CD14-positive monocyte (primary cell): ENCODE results near the gene SYCP3. TPM values are rescaled to one million over a fixed set of nuclear protein-coding genes. Genes with fewer than 3 reads are reported as not detected.

ENCODE experiments used
- DNase-seq, 3 donors: peaks; one replicate each; pipeline ENCODE4 v3.0.0-alpha.2; 2011 to 2022
- H2AFZ ChIP-seq: 2 replicates; pipeline ENCODE4 v1.6.0; 2012; ENCODE audit warnings: mild to moderate bottlenecking, low read depth, low read length, inconsistent platforms; ENCODE audit not compliant: insufficient read depth, poor library complexity, severe bottlenecking
- H3K27ac ChIP-seq, 2 donors: 1 replicate in 1 of 2; 2 replicates in 1 of 2; pipeline ENCODE4 v1.5.1; 2012 to 2013; ENCODE audit warnings: low read length in 2 of 2, control low read depth in 1 of 2, inconsistent platforms in 1 of 2, low read depth in 1 of 2, mild to moderate bottlenecking in 1 of 2
- H3K27me3 ChIP-seq, 2 donors: one replicate each; pipeline versions ENCODE4 v1.6.0 to v1.6.1; 2011 to 2013; ENCODE audit warnings: low read length in 2 of 2; ENCODE audit not compliant: control insufficient read depth in 2 of 2, insufficient read depth in 2 of 2
- H3K36me3 ChIP-seq, 2 donors: replicated peaks in 1 of 2; 1 replicate in 1 of 2; 2 replicates in 1 of 2; pipeline versions ENCODE4 v1.5.1 to v1.6.1; 2012 to 2013; ENCODE audit warnings: low read length in 2 of 2, control low read depth in 1 of 2, inconsistent platforms in 1 of 2, mild to moderate bottlenecking in 1 of 2; ENCODE audit not compliant: insufficient read depth in 2 of 2, control insufficient read depth in 1 of 2
- H3K4me1 ChIP-seq, 2 donors: 1 replicate in 1 of 2; 2 replicates in 1 of 2; pipeline versions ENCODE4 v1.5.1 to v1.6.1; 2012 to 2013; ENCODE audit warnings: low read length in 2 of 2, control low read depth in 1 of 2, inconsistent platforms in 1 of 2, mild to moderate bottlenecking in 1 of 2, moderate library complexity in 1 of 2; ENCODE audit not compliant: insufficient read depth in 2 of 2, control insufficient read depth in 1 of 2
- H3K4me2 ChIP-seq: replicated peaks from 2 replicates; pipeline ENCODE3; 2012; ENCODE audit warnings: low read length, moderate library complexity, mild to moderate bottlenecking; ENCODE audit not compliant: poor library complexity, severe bottlenecking; ENCODE audit errors: extremely low read depth
- H3K4me3 ChIP-seq, 3 experiments: fragments of 200-600 bp in 1 of 3; sonication (generic) in 1 of 3; replicated peaks in 1 of 3; 1 replicate in 2 of 3; 2 replicates in 1 of 3; pipeline ENCODE4 v1.5.1; 2011 to 2013; ENCODE audit warnings: low read length in 3 of 3, mild to moderate bottlenecking in 3 of 3, control low read depth in 2 of 3, low read depth in 2 of 3, inconsistent platforms in 1 of 3, moderate library complexity in 1 of 3
- H3K79me2 ChIP-seq: 2 replicates; pipeline ENCODE4 v1.6.0; 2012; ENCODE audit warnings: mild to moderate bottlenecking, control low read depth, inconsistent platforms, low read length, moderate library complexity; ENCODE audit not compliant: insufficient read depth
- H3K9ac ChIP-seq: 2 replicates; pipeline ENCODE4 v1.6.0; 2017; ENCODE audit warnings: low read length, mild to moderate bottlenecking; ENCODE audit not compliant: insufficient read depth, poor library complexity, severe bottlenecking
- H3K9me3 ChIP-seq, 2 donors: replicated peaks in 1 of 2; 1 replicate in 1 of 2; 2 replicates in 1 of 2; pipeline versions ENCODE4 v1.5.1 to v1.6.1; 2012 to 2013; ENCODE audit warnings: low read length in 2 of 2, control low read depth in 1 of 2; ENCODE audit not compliant: control insufficient read depth in 1 of 2, insufficient read depth in 1 of 2
- H4K20me1 ChIP-seq: 2 replicates; pipeline ENCODE4 v1.6.0; 2012; ENCODE audit warnings: mild to moderate bottlenecking, low read length, control low read depth, moderate library complexity; ENCODE audit not compliant: insufficient read depth
- H3K27ac Mint-ChIP-seq, 7 donors: one replicate each; pipeline ENCODE4 v1.8.0; 2020; ENCODE audit warnings: mild to moderate bottlenecking in 7 of 7, mixed read lengths in 7 of 7, moderate library complexity in 6 of 7, inconsistent platforms in 2 of 7
- H3K27me3 Mint-ChIP-seq, 3 donors: one replicate each; pipeline ENCODE4 v1.8.0; 2021 to 2022; ENCODE audit warnings: low read depth in 3 of 3, mild to moderate bottlenecking in 3 of 3, mixed read lengths in 3 of 3, moderate library complexity in 3 of 3, inconsistent platforms in 1 of 3
- H3K36me3 Mint-ChIP-seq, 2 donors: one replicate each; pipeline ENCODE4 v1.8.0; 2020; ENCODE audit warnings: mixed read lengths in 2 of 2, inconsistent platforms in 1 of 2, mild to moderate bottlenecking in 1 of 2
- H3K4me1 Mint-ChIP-seq: one replicate; pipeline ENCODE4 v1.8.0; 2020; ENCODE audit warnings: mild to moderate bottlenecking, mixed read lengths
- H3K4me3 Mint-ChIP-seq, 2 donors: one replicate each; pipeline ENCODE4 v1.8.0; 2020; ENCODE audit warnings: mild to moderate bottlenecking in 2 of 2, mixed read lengths in 2 of 2, moderate library complexity in 1 of 2
- H3K9me3 Mint-ChIP-seq, 7 donors: one replicate each; pipeline ENCODE4 v1.8.0; 2020 to 2022; ENCODE audit warnings: mixed read lengths in 7 of 7, mild to moderate bottlenecking in 6 of 7, moderate library complexity in 6 of 7, inconsistent platforms in 2 of 7
- WGBS: methylation state at CpG from one replicate; pipeline ENCODE4 v1.1.5; 2013; ENCODE audit warnings: missing lambda C conversion rate; ENCODE audit not compliant: insufficient coverage; 5-methylcytosine and 5-hydroxymethylcytosine counted together
- intact Hi-C, 2 donors: fragments of 100-400 bp; cut with micrococcal nuclease; formaldehyde crosslinking; loops; one replicate each; pipeline versions ENCODE4 v1.15.0 to v1.15.1; 2023
- polyA plus RNA-seq, 3 donors: library from polyadenylated mRNA; depleted of rRNA in 1 of 3; unstranded in 2 of 3; stranded (reverse) in 1 of 3; fragments of 300-500 nt in 2 of 3; fragments of >200 nt in 1 of 3; fragmentation: Illumina TruSeq in 2 of 3; gene quantifications; 1 replicate in 2 of 3; 2 replicates in 1 of 3; pipeline ENCODE4 v1.2.3, GENCODE V29; 2012 to 2021
- TF ChIP-seq, protein P1 (sequence below): fragments of 200-600 bp; IDR thresholded peaks from one replicate; pipeline ENCODE4 v1.8.0; 2022; ENCODE audit warnings: antibody characterized with exemption, mild to moderate bottlenecking

SYCP3 gene
- polyA plus RNA-seq, 3 donors = 0.15 TPM; not detected in 2

DNA sequence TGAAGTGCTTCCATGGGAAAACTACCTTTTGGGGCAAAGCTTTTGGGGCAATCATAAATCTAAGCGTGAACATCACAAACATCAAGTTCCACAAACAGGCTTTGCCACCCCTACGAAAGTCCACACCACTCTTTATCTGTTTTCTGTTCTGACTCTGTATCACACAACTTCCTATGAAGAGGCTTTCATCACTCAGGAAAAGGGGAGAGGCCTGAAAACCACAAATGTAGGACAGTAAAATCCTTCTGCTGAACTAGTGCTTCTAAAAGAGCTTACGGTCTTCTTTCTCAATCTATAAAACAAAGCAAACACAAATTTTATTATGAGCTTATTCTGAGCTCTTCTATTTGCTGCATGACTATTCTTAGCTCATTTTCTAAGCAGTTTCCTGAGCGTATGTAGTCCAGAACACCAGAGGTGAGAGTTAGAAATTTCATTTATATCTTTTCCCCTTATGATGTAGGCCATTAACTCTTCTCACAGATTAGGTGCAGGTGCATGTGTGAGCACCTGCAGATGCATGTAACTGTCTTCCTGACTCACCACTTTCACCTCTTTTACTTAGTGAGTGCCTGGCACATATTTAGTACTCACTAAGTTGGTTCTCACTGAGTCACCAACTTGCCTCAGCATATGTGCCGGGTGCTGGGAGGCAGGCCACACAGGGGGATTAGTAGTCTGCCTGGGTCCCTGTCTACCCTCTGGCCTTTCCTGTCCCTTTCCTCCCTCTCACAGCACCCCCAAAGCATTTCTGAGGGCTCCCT, 32.9 kb upstream of the SYCP3 start:
- Histone ChIP-seq H3K4me3 (peak overlapping the region in 1 of 3 experiments; percentile 60), H3K9me3 (no peaks in the 10 kb centered on the region), H2AFZ (peak overlapping the region; percentile 57), H3K27ac (peak overlapping the region; percentile 73 to 84), H3K36me3 (peaks cover 23 to 45% of the 10 kb centered on the region in 2 donors), H3K9ac (peak overlapping the region; percentile 33), H3K27me3 (no peaks in the 10 kb centered on the region), H3K4me1 (peaks cover 37 to 44% of the 10 kb centered on the region in 2 donors), H3K79me2 (no peaks in the 10 kb centered on the region), H3K4me2 (peak overlapping the region; percentile 56), H4K20me1 (no peaks in the 10 kb centered on the region)
- intact Hi-C loops = loop anchor here in 1 of 2 donors (2.0 to 10.0 kb wide), 4 partner anchors 59 to 1773 kb away; partner anchors contain the start of genes ARL1 and GNPTAB
- H3K27me3 Mint-ChIP-seq = no peaks in the 10 kb centered on the region
- H3K27ac Mint-ChIP-seq = peak overlapping the region; percentile 78 to 92 (median 90)
- TF ChIP-seq, protein P1, sequence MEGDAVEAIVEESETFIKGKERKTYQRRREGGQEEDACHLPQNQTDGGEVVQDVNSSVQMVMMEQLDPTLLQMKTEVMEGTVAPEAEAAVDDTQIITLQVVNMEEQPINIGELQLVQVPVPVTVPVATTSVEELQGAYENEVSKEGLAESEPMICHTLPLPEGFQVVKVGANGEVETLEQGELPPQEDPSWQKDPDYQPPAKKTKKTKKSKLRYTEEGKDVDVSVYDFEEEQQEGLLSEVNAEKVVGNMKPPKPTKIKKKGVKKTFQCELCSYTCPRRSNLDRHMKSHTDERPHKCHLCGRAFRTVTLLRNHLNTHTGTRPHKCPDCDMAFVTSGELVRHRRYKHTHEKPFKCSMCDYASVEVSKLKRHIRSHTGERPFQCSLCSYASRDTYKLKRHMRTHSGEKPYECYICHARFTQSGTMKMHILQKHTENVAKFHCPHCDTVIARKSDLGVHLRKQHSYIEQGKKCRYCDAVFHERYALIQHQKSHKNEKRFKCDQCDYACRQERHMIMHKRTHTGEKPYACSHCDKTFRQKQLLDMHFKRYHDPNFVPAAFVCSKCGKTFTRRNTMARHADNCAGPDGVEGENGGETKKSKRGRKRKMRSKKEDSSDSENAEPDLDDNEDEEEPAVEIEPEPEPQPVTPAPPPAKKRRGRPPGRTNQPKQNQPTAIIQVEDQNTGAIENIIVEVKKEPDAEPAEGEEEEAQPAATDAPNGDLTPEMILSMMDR = no peak
- H3K4me1 Mint-ChIP-seq = peaks cover 47% of the 10 kb centered on the region
- DNase-seq = peak in 2 of 3 donors; percentile 30 to 49
- peaks cover 41 to 54% of the 10 kb centered on the region in 2 donors for H3K36me3 Mint-ChIP-seq
- 6% methylated on average over 2 of the region's 5 CpGs for WGBS
- no peaks in the 10 kb centered on the region for H3K9me3 Mint-ChIP-seq
- H3K4me3 Mint-ChIP-seq = peak overlapping the region; percentile 63 to 80

DNA sequence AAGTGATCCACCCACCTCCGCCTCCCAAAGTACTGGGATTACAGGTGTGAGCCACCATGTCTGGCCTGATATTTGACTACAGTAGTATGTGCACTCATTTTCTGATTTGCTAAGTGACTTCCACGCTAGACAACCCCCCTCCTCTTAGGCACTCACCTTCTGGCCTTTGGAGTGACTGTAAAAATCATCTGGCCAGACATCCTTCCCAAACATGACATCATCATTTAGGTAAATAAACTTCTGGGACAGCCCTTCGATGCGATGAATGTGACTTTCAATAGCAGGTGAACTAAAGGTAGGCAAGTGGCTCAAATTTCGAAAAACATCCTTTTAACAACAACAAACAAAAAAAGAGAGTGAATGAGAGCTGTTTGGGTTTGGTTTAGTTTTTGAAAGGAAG, 30.6 kb upstream of the SYCP3 start:
- Histone ChIP-seq H3K4me2 (no peak overlapping the region), H4K20me1 (no peaks in the 10 kb centered on the region), H2AFZ (no peak overlapping the region), H3K9me3 (no peaks in the 10 kb centered on the region), H3K27me3 (no peaks in the 10 kb centered on the region), H3K36me3 (peaks cover 44 to 60% of the 10 kb centered on the region in 2 donors), H3K4me3 (no peak overlapping the region), H3K79me2 (no peaks in the 10 kb centered on the region), H3K9ac (no peak overlapping the region), H3K27ac (no peak overlapping the region), H3K4me1 (peaks cover 31 to 35% of the 10 kb centered on the region in 2 donors)
- Mint-ChIP-seq H3K27me3 (no peaks in the 10 kb centered on the region), H3K4me1 (peaks cover 34% of the 10 kb centered on the region), H3K9me3 (no peaks in the 10 kb centered on the region), H3K27ac (peak overlapping the region in 2 of 7 donors; percentile 5 to 42), H3K36me3 (peaks cover 53% of the 10 kb centered on the region in 2 donors), H3K4me3 (no peak overlapping the region)
- intact Hi-C loops = loop anchor here in 1 of 2 donors (10.0 kb wide), 3 partner anchors 145 to 1775 kb away; partner anchors contain the start of gene ARL1
- TF ChIP-seq, protein P1 = no peak
- no peak for DNase-seq
- 100% methylated on average over 1 of the region's 5 CpGs for WGBS
